GM23338 (cell line): ENCODE data around the gene SDC3. TPM values are rescaled to one million over a fixed set of nuclear protein-coding genes. Genes with fewer than 3 reads are reported as not detected.

Experiments
- ATAC-seq: fragments of 200-7000 bp; cut with Tn5 transposase; 3 replicates; pipeline ENCODE4 v1.9.1; 2020
- DNase-seq: peaks from one replicate; pipeline ENCODE4 v3.0.0-alpha.2; 2015; ENCODE audit warnings: low spot score
- H2AFZ ChIP-seq: fragments of 200-600 bp; sonication (generic); 2 replicates; pipeline ENCODE4 v1.8.0; 2016; ENCODE audit warnings: antibody characterized with exemption, mild to moderate bottlenecking, moderate library complexity
- H3F3A ChIP-seq: fragments of 200-600 bp; sonication (generic); replicated peaks from 2 replicates; pipeline ENCODE4 v1.8.0; 2017; ENCODE audit warnings: antibody characterized with exemption, mixed run types, low read depth
- H3K27ac ChIP-seq: fragments of 200-600 bp; sonication (generic); 2 replicates; pipeline ENCODE4 v1.6.1; 2016; ENCODE audit warnings: low read depth
- H3K27me3 ChIP-seq: fragments of 200-600 bp; sonication (generic); 2 replicates; pipeline ENCODE4 v1.8.0; 2016; ENCODE audit warnings: mild to moderate bottlenecking, mixed run types, moderate library complexity; ENCODE audit not compliant: insufficient read depth
- H3K36me3 ChIP-seq: fragments of 200-600 bp; sonication (generic); 2 replicates; pipeline ENCODE4 v1.8.0; 2016; ENCODE audit warnings: mild to moderate bottlenecking; ENCODE audit not compliant: insufficient read depth
- H3K4me1 ChIP-seq: fragments of 200-600 bp; sonication (generic); 2 replicates; pipeline ENCODE4 v1.8.0; 2016; ENCODE audit warnings: mild to moderate bottlenecking, moderate library complexity; ENCODE audit not compliant: insufficient read depth
- H3K4me2 ChIP-seq: fragments of 200-600 bp; sonication (generic); 2 replicates; pipeline ENCODE4 v1.7.1; 2017; ENCODE audit warnings: mixed run types
- H3K4me3 ChIP-seq: fragments of 200-600 bp; sonication (generic); 2 replicates; pipeline ENCODE4 v1.6.1; 2016; ENCODE audit warnings: mixed run types
- H3K79me2 ChIP-seq: fragments of 200-600 bp; sonication (generic); replicated peaks from 2 replicates; pipeline ENCODE4 v1.8.0; 2017; ENCODE audit warnings: mild to moderate bottlenecking; ENCODE audit not compliant: insufficient read depth
- H3K9me2 ChIP-seq: fragments of 200-600 bp; sonication (generic); 2 replicates; pipeline ENCODE4 v1.8.0; 2017; ENCODE audit not compliant: insufficient read depth
- H4K20me1 ChIP-seq: fragments of 200-600 bp; sonication (generic); replicated peaks from 2 replicates; pipeline ENCODE4 v1.8.0; 2017; ENCODE audit warnings: mild to moderate bottlenecking; ENCODE audit not compliant: insufficient read depth
- H3K27ac Mint-ChIP-seq: 2 replicates; pipeline ENCODE4 v1.8.0; 2020; ENCODE audit warnings: inconsistent platforms, mild to moderate bottlenecking, moderate library complexity, mixed read lengths
- H3K27me3 Mint-ChIP-seq: 3 replicates; pipeline ENCODE4 v1.8.0; 2022; ENCODE audit warnings: low read depth, mild to moderate bottlenecking, moderate library complexity, mixed read lengths, inconsistent platforms; ENCODE audit not compliant: insufficient read depth, poor library complexity
- H3K36me3 Mint-ChIP-seq: 3 replicates; pipeline ENCODE4 v1.8.0; 2021; ENCODE audit warnings: low read depth, mild to moderate bottlenecking, inconsistent platforms, moderate library complexity, mixed read lengths
- H3K4me1 Mint-ChIP-seq: 3 replicates; pipeline ENCODE4 v1.8.0; 2020; ENCODE audit warnings: mild to moderate bottlenecking, inconsistent platforms, mixed read lengths
- H3K4me3 Mint-ChIP-seq: 3 replicates; pipeline ENCODE4 v1.8.0; 2021; ENCODE audit warnings: moderate library complexity, mild to moderate bottlenecking, inconsistent platforms, mixed read lengths
- H3K9me3 Mint-ChIP-seq: 3 replicates; pipeline ENCODE4 v1.8.0; 2020; ENCODE audit warnings: moderate library complexity, mild to moderate bottlenecking, inconsistent platforms, mixed read lengths
- CREB1 ChIP-seq: fragments of 250-450 bp; sonication (Bioruptor Pico); IDR thresholded peaks from 2 replicates; pipeline ENCODE4 v1.5.0; 2020; ENCODE audit warnings: low read depth, mild to moderate bottlenecking, moderate library complexity
- CTCF ChIP-seq, 2 experiments: fragments of 200-600 bp in 1 of 2; sonication (generic) in 1 of 2; conservative IDR thresholded peaks; 2 replicates each; pipeline versions ENCODE4 v1.5.1 to v1.6.1; 2016 to 2017; ENCODE audit warnings: antibody characterized with exemption in 2 of 2, low read depth in 2 of 2, mild to moderate bottlenecking in 2 of 2, moderate library complexity in 1 of 2
- ETS1 ChIP-seq: IDR thresholded peaks from 2 replicates; pipeline ENCODE4 v1.6.1; 2016; ENCODE audit warnings: antibody characterized with exemption
- EZH2 ChIP-seq: fragments of 200-600 bp; sonication (generic); IDR thresholded peaks from one replicate; pipeline ENCODE4 v1.8.0; 2017; ENCODE audit warnings: antibody characterized with exemption, mild to moderate bottlenecking, low read depth; ENCODE audit not compliant: unreplicated experiment
- EZH2phosphoT487 ChIP-seq: fragments of 200-600 bp; sonication (generic); IDR thresholded peaks from one replicate; pipeline ENCODE4 v1.8.1; 2018; ENCODE audit warnings: antibody characterized with exemption; ENCODE audit not compliant: unreplicated experiment
- NANOG ChIP-seq: IDR thresholded peaks from 2 replicates; pipeline ENCODE4 v1.6.1; 2016; ENCODE audit warnings: antibody characterized with exemption, borderline replicate concordance
- POLR2AphosphoS5 ChIP-seq: IDR thresholded peaks from 2 replicates; pipeline ENCODE4 v1.6.1; 2016; ENCODE audit warnings: antibody characterized with exemption, low read depth
- REST ChIP-seq: IDR thresholded peaks from one replicate; pipeline ENCODE4 v1.6.1; 2018; ENCODE audit warnings: antibody characterized with exemption; ENCODE audit not compliant: unreplicated experiment
- STAT1 ChIP-seq: IDR thresholded peaks from one replicate; pipeline ENCODE4 v1.6.1; 2016; ENCODE audit warnings: antibody characterized with exemption; ENCODE audit not compliant: unreplicated experiment
- ZNF114 ChIP-seq: fragments of 250-450 bp; sonication (Bioruptor Pico); IDR thresholded peaks from 2 replicates; pipeline ENCODE4 v1.5.0; 2020; ENCODE audit warnings: mild to moderate bottlenecking, moderate library complexity
- ZNF331 ChIP-seq: fragments of 250-450 bp; sonication (Bioruptor Pico); IDR thresholded peaks from 2 replicates; pipeline ENCODE4 v1.5.0; 2020; ENCODE audit warnings: low read depth, mild to moderate bottlenecking, moderate library complexity
- polyA plus RNA-seq: library from polyadenylated mRNA; unstranded; fragments of >200 nt; fragmentation: Nextera tagmentation; extraction: Ambion mirVana; gene quantifications from 2 replicates; pipeline ENCODE4 v1.2.1, GENCODE V29; 2016
- total RNA-seq: library from RNA; depleted of rRNA; stranded (reverse); fragments of >200 nt; shearing (Covaris generic); gene quantifications from 2 replicates; pipeline ENCODE4 v1.2.3, GENCODE V29; 2014

Gene SDC3
- total and polyA plus RNA-seq, 2 experiments from 2014 or later = 5.2 to 29.7 TPM

GRCh38 chr1:30847358-30847972 lies 61.1 kb downstream of the SDC3 start:
- peak; percentile 73 for DNase-seq
- Mint-ChIP-seq H3K27me3 (peaks cover 10% of the 10 kb centered on the region), H3K4me1 (peaks cover 45% of the 10 kb centered on the region), H3K9me3 (no peaks in the 10 kb centered on the region), H3K27ac (no peak overlapping the region), H3K4me3 (no peak overlapping the region), H3K36me3 (no peaks in the 10 kb centered on the region)
- peak; percentile 69 for ATAC-seq
- H3K36me3 ChIP-seq = no peaks in the 10 kb centered on the region
- no peak overlapping the region for H3K27ac ChIP-seq
- no peak overlapping the region for H3K4me2 ChIP-seq
- H4K20me1 ChIP-seq = no peaks in the 10 kb centered on the region
- TF ChIP-seq ETS1 (no peak), ZNF114 (CRISPR knock-in tag) (no peak), CREB1 (CRISPR knock-in tag) (peak; percentile 42; the same call in 1 of the 2 replicates)
- H3K79me2 ChIP-seq = no peaks in the 10 kb centered on the region
- peaks cover 35% of the 10 kb centered on the region for H3K4me1 ChIP-seq
- H3K27me3 ChIP-seq = no peaks in the 10 kb centered on the region
- no peak overlapping the region for H3K4me3 ChIP-seq
- peak overlapping the region; percentile 100 for H2AFZ ChIP-seq
- no peaks in the 10 kb centered on the region; the same call in 1 of the 2 replicates for H3K9me2 ChIP-seq
- no peaks in the 10 kb centered on the region for H3F3A ChIP-seq

GRCh38 chr1:30846587-30846986 lies 62.0 kb downstream of the SDC3 start:
- Mint-ChIP-seq H3K4me3 (no peak overlapping the region), H3K9me3 (no peaks in the 10 kb centered on the region), H3K36me3 (no peaks in the 10 kb centered on the region), H3K4me1 (peaks cover 48% of the 10 kb centered on the region), H3K27ac (no peak overlapping the region), H3K27me3 (peaks cover 10% of the 10 kb centered on the region)
- no peak for ATAC-seq
- no peaks in the 10 kb centered on the region for H3K79me2 ChIP-seq
- DNase-seq = no peak
- no peaks in the 10 kb centered on the region for H3K27me3 ChIP-seq
- H3F3A ChIP-seq = no peaks in the 10 kb centered on the region
- H2AFZ ChIP-seq = no peak overlapping the region; the same call in 1 of the 2 replicates
- peaks cover 35% of the 10 kb centered on the region for H3K4me1 ChIP-seq
- no peaks in the 10 kb centered on the region for H4K20me1 ChIP-seq
- peaks cover under 1% of the 10 kb centered on the region; the same call in 1 of the 2 replicates for H3K9me2 ChIP-seq
- no peak overlapping the region for H3K4me2 ChIP-seq
- no peak overlapping the region for H3K27ac ChIP-seq
- H3K4me3 ChIP-seq = no peak overlapping the region
- H3K36me3 ChIP-seq = no peaks in the 10 kb centered on the region
- TF ChIP-seq POLR2AphosphoS5 = no peak
- no peak for TF ChIP-seq ZNF331 (CRISPR knock-in tag)
- no peak for TF ChIP-seq STAT1
- TF ChIP-seq ETS1 = no peak
- no peak for TF ChIP-seq REST
- no peak for TF ChIP-seq EZH2
- TF ChIP-seq EZH2phosphoT487 = no peak
- no peak for TF ChIP-seq CREB1 (CRISPR knock-in tag)
- no peak for TF ChIP-seq ZNF114 (CRISPR knock-in tag)
- no peak for TF ChIP-seq NANOG
- TF ChIP-seq CTCF (conservative IDR thresholded peaks at IDR 0.05; ENCODE audit: low read depth in 2 of 2) = no peak
